Astrocyte (in vitro differentiated cells and primary cell): ENCODE measurements around the gene PYDC2. TPM values are rescaled to one million over a fixed set of nuclear protein-coding genes. Genes with fewer than 3 reads are reported as not detected.
"Not testable (repeated sequence)": the region's sequence is repeated elsewhere in the genome, so short reads cannot be mapped to it uniquely, and the experiment has no call there.

ENCODE experiments used
- DNase-seq: peaks from one replicate; pipeline ENCODE4 v3.0.0-alpha.2; 2010; ENCODE audit warnings: low read depth
- FAIRE-seq: peaks from 2 replicates; lab custom pipeline; 2011; peaks lifted over from hg19 to GRCh38; lab: Jason Lieb, UNC
- H2AFZ ChIP-seq: 2 replicates; pipeline ENCODE4 v1.6.0; 2012; ENCODE audit warnings: low read depth, low read length, inconsistent platforms
- H3K27ac ChIP-seq: 2 replicates; pipeline ENCODE4 v1.5.1; 2011; ENCODE audit warnings: low read depth, low read length, inconsistent platforms
- H3K27me3 ChIP-seq: 2 replicates; pipeline ENCODE4 v1.6.0; 2011; ENCODE audit warnings: low read length, inconsistent platforms; ENCODE audit not compliant: insufficient read depth
- H3K36me3 ChIP-seq: 2 replicates; pipeline ENCODE4 v1.5.1; 2011; ENCODE audit warnings: low read length, inconsistent platforms; ENCODE audit not compliant: insufficient read depth
- H3K4me1 ChIP-seq: 2 replicates; pipeline ENCODE4 v1.5.1; 2011; ENCODE audit warnings: low read length, inconsistent platforms; ENCODE audit not compliant: insufficient read depth
- H3K4me2 ChIP-seq: 2 replicates; pipeline ENCODE4 v1.6.0; 2012; ENCODE audit warnings: low read length, inconsistent platforms
- H3K4me3 ChIP-seq: 2 replicates; pipeline ENCODE4 v1.5.1; 2011; ENCODE audit warnings: low read depth, mild to moderate bottlenecking, low read length, inconsistent platforms; ENCODE audit not compliant: insufficient read depth
- H3K79me2 ChIP-seq: 2 replicates; pipeline ENCODE4 v1.6.0; 2012; ENCODE audit warnings: mild to moderate bottlenecking, low read length, inconsistent platforms; ENCODE audit not compliant: insufficient read depth
- H3K9ac ChIP-seq: 2 replicates; pipeline ENCODE4 v1.6.0; 2012; ENCODE audit warnings: mild to moderate bottlenecking, low read length, inconsistent platforms
- H3K9me3 ChIP-seq: 2 replicates; pipeline ENCODE4 v1.5.1; 2012; ENCODE audit warnings: low read depth, mild to moderate bottlenecking, low read length, inconsistent platforms; ENCODE audit not compliant: insufficient read depth
- H4K20me1 ChIP-seq: 2 replicates; pipeline ENCODE4 v1.6.0; 2012; ENCODE audit warnings: low read length, inconsistent platforms; ENCODE audit not compliant: insufficient read depth
- H3K27ac Mint-ChIP-seq: one replicate; pipeline ENCODE4 v1.8.0; 2021; ENCODE audit warnings: mild to moderate bottlenecking, mixed read lengths; ENCODE audit not compliant: unreplicated experiment
- H3K27me3 Mint-ChIP-seq: one replicate; pipeline ENCODE4 v1.8.0; 2021; ENCODE audit warnings: low read depth, mixed read lengths; ENCODE audit not compliant: unreplicated experiment
- H3K36me3 Mint-ChIP-seq: one replicate; pipeline ENCODE4 v1.8.0; 2021; ENCODE audit warnings: low read depth, mixed read lengths; ENCODE audit not compliant: unreplicated experiment
- H3K4me1 Mint-ChIP-seq: one replicate; pipeline ENCODE4 v1.8.0; 2021; ENCODE audit warnings: low read depth, mixed read lengths; ENCODE audit not compliant: unreplicated experiment
- H3K4me3 Mint-ChIP-seq: one replicate; pipeline ENCODE4 v1.8.0; 2021; ENCODE audit warnings: mild to moderate bottlenecking, moderate library complexity, mixed read lengths; ENCODE audit not compliant: unreplicated experiment
- H3K9me3 Mint-ChIP-seq: one replicate; pipeline ENCODE4 v1.8.0; 2021; ENCODE audit warnings: mild to moderate bottlenecking, mixed read lengths; ENCODE audit not compliant: unreplicated experiment
- EZH2 ChIP-seq: IDR thresholded peaks from 2 replicates; pipeline ENCODE4 v1.6.1; 2012; ENCODE audit warnings: mild to moderate bottlenecking, low read length, inconsistent platforms; ENCODE audit not compliant: insufficient read depth
- total RNA-seq: library from RNA; stranded (reverse); gene quantifications from 2 replicates; pipeline ENCODE4 v1.2.1, GENCODE V29; 2021
- TF ChIP-seq, protein P1 (sequence below): IDR thresholded peaks from 2 replicates; pipeline ENCODE4 v1.5.1; 2011; ENCODE audit warnings: low read depth, mild to moderate bottlenecking, inconsistent platforms, low read length, moderate library complexity; ENCODE audit not compliant: insufficient read depth

PYDC2 gene
- total RNA-seq, 1 donor from 2014 or later = not detected

DNA sequence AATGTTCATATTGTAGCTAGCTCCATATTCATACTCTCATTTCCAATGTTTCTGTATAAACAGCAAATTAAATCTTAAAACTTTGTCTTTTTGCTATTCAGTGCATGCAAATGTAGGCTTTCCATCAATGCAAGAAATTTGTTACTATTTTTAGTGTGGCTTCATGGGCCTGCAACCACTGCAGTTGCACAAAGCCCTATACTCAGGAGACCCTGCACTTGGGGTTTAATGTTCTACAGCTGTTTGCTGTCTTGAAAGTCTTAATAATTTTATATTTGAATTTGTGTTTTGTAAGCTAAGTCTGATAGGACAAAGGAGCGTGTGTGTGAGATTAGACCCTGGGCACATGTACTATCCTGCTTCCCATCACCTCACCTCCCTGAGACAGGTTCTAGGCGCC, 9.6 kb downstream of the PYDC2 start:
- Histone ChIP-seq H3K4me3 (no peak overlapping the region), H2AFZ (no peak overlapping the region), H4K20me1 (no peaks in the 10 kb centered on the region), H3K4me2 (no peak overlapping the region), H3K79me2 (no peaks in the 10 kb centered on the region), H3K9ac (no peak overlapping the region), H3K9me3 (no peaks in the 10 kb centered on the region), H3K27ac (no peak overlapping the region), H3K4me1 (no peaks in the 10 kb centered on the region), H3K27me3 (no peaks in the 10 kb centered on the region), H3K36me3 (no peaks in the 10 kb centered on the region)
- no peaks in the 10 kb centered on the region for H3K4me1 Mint-ChIP-seq
- H3K36me3 Mint-ChIP-seq = no peaks in the 10 kb centered on the region
- H3K9me3 Mint-ChIP-seq = no peaks in the 10 kb centered on the region
- DNase-seq (no peak), FAIRE-seq (no peak)
- no peak for TF ChIP-seq EZH2
- TF ChIP-seq, protein P1, sequence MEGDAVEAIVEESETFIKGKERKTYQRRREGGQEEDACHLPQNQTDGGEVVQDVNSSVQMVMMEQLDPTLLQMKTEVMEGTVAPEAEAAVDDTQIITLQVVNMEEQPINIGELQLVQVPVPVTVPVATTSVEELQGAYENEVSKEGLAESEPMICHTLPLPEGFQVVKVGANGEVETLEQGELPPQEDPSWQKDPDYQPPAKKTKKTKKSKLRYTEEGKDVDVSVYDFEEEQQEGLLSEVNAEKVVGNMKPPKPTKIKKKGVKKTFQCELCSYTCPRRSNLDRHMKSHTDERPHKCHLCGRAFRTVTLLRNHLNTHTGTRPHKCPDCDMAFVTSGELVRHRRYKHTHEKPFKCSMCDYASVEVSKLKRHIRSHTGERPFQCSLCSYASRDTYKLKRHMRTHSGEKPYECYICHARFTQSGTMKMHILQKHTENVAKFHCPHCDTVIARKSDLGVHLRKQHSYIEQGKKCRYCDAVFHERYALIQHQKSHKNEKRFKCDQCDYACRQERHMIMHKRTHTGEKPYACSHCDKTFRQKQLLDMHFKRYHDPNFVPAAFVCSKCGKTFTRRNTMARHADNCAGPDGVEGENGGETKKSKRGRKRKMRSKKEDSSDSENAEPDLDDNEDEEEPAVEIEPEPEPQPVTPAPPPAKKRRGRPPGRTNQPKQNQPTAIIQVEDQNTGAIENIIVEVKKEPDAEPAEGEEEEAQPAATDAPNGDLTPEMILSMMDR = no peak
- H3K4me3 Mint-ChIP-seq = no peak overlapping the region
- H3K27ac Mint-ChIP-seq = no peak overlapping the region
- no peaks in the 10 kb centered on the region for H3K27me3 Mint-ChIP-seq

DNA sequence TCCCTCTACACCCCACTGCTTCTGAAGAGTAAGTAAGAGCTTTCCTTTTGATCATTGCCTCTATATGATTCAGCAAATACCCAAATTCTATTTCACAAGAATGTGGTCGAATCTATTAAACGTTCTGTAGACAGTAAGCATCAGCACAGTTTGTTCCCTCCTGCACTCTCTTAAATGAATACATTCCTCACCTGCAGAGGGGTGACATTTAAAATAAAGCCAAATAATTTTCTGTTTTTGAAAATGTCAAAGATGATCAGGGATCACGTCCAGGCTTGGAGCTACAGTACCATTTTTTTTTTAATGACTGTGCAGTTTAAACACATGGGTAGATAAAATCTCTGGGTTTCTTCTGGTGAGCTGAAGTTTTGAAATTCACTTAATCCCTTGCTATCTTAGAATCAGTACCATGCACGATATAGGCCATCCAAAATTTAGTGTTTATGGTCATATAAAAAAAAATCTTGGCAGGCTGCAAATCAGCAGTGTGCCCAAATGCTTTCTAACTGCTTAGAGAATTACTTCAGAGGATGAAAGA, 12.8 kb downstream of the PYDC2 start:
- Mint-ChIP-seq H3K4me1 (no peaks in the 10 kb centered on the region), H3K36me3 (no peaks in the 10 kb centered on the region), H3K27ac (no peak overlapping the region), H3K9me3 (no peaks in the 10 kb centered on the region), H3K4me3 (no peak overlapping the region), H3K27me3 (no peaks in the 10 kb centered on the region)
- no peaks in the 10 kb centered on the region for H4K20me1 ChIP-seq
- TF ChIP-seq, protein P1 = no peak
- no peak for TF ChIP-seq EZH2
- FAIRE-seq (no peak), DNase-seq (no peak)
- H3K27ac ChIP-seq = no peak overlapping the region
- no peaks in the 10 kb centered on the region for H3K27me3 ChIP-seq
- H3K9ac ChIP-seq = no peak overlapping the region
- no peak overlapping the region for H3K4me2 ChIP-seq
- no peaks in the 10 kb centered on the region for H3K79me2 ChIP-seq
- H2AFZ ChIP-seq = no peak overlapping the region
- H3K9me3 ChIP-seq = no peaks in the 10 kb centered on the region
- no peak overlapping the region for H3K4me3 ChIP-seq
- no peaks in the 10 kb centered on the region for H3K36me3 ChIP-seq
- no peaks in the 10 kb centered on the region for H3K4me1 ChIP-seq

DNA sequence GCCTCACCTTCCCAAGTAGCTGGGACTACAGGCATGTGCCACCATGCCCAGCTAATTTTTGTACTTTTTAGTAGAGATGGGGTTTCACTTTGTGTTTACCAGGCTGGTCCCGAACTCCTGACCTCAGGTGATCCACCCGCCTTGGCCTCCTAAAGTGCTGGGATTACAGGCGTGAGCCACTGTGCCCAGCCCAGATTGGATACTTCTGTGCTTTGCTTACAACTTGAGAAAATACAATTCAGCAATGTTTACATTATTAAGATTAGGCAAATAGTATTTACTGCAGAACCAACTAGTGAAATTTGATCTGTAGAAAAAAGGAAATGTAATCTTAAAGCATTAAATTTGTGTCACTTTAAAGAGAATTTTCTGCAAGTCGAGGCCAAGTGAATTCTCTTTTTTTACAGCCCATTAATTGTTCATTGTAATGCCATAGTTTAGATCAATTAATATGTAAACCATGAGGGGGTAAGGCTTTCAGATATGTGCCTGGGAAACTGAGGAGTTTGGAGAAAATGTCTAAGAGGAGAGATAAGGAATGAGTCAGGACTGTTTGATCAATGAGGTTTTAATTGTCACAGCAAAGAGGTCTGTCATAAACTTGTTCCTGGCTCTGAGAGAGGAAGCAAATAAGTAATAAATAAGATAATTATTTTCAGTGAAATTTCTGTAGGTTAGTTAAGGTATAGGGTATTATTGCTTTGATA, 15.3 kb downstream of the PYDC2 start:
- no peaks in the 10 kb centered on the region for H3K36me3 ChIP-seq
- no peaks in the 10 kb centered on the region for H3K4me1 ChIP-seq
- H3K9ac ChIP-seq = no peak overlapping the region
- H3K36me3 Mint-ChIP-seq = no peaks in the 10 kb centered on the region
- H3K4me3 Mint-ChIP-seq = no peak overlapping the region
- H3K4me1 Mint-ChIP-seq = no peaks in the 10 kb centered on the region
- no peaks in the 10 kb centered on the region for H3K27me3 ChIP-seq
- no peaks in the 10 kb centered on the region for H4K20me1 ChIP-seq
- peak; percentile 64 for DNase-seq
- no peak overlapping the region for H3K27ac ChIP-seq
- H3K27ac Mint-ChIP-seq = no peak overlapping the region
- TF ChIP-seq EZH2 = no peak
- TF ChIP-seq, protein P1 = no peak
- H3K27me3 Mint-ChIP-seq = no peaks in the 10 kb centered on the region
- H3K9me3 Mint-ChIP-seq = no peaks in the 10 kb centered on the region
- H2AFZ ChIP-seq = no peak overlapping the region
- no peaks in the 10 kb centered on the region for H3K9me3 ChIP-seq
- H3K4me2 ChIP-seq = no peak overlapping the region
- no peak for FAIRE-seq
- H3K79me2 ChIP-seq = no peaks in the 10 kb centered on the region
- H3K4me3 ChIP-seq = no peak overlapping the region

DNA sequence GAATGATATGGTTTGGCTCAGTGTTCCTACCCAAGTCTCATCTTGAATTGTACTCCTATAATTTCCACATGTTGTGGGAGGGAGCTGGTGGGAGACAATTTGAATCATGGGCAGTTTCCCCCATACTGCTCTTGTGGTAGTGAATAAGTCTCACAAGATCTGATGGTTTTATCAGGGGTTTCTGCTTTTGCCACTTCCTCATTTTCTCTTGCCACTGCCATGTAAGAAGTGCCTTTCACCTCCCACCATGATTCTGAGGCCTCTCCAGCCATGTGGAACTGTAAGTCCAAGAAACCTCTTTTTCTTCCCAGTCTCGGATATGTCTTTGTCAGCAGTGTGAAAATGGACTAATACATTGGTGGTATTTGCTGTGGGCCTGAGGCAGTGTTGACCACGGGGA, 23.0 kb downstream of the PYDC2 start:
- not testable (repeated sequence) for H3K27ac Mint-ChIP-seq, H3K4me3 Mint-ChIP-seq

More for the DNA sequence above, 23.0 kb downstream of the PYDC2 start:
- not testable (repeated sequence) for H2AFZ ChIP-seq, H3K9ac ChIP-seq, H3K4me1 Mint-ChIP-seq, H4K20me1 ChIP-seq, H3K9me3 ChIP-seq, H3K79me2 ChIP-seq, DNase-seq, H3K36me3 Mint-ChIP-seq, H3K4me3 ChIP-seq, H3K9me3 Mint-ChIP-seq, H3K27me3 Mint-ChIP-seq, H3K4me2 ChIP-seq, H3K36me3 ChIP-seq, FAIRE-seq, H3K27ac ChIP-seq, H3K4me1 ChIP-seq, H3K27me3 ChIP-seq
